ENCODE data around the gene NR4A1.
A peak's percentile ranks its signal among the peaks of the same experiment; 100 is the strongest.

The NR4A1 gene

DNA sequence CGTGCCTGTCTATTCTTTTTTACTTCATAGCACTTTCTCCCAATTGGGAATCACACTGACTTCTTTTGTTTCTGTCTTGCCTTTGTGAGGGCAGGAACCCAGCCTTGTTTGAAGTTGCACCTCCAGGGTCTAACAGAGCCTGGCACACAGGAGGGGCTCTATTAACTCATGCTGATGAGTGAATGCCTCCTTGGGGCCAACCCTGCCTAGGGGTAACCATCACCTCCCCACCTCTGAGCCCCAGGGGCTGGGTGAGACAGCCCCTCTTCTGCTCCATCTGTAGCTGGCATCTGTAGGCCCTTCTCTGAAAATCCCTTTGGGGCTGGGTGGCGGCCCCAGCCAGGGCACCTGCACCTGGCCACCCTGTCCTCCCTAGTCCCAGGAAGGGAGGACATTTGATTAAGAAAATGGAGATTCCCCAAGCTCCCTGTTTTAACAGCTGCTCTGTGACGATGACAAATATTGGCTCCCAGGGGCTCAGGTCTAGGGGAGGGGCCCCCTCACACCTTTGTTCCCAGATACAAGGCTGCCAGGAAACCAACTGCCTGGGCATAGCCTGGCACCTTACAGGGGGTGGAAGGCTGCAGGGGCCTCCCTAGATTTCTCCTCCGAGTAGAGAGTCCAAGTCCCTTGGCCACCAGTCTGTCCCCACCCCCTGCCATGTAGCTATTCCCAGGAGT is 32.7 kb upstream of the NR4A1 start:
- DNase-seq (ENCODE audit: low read depth), result no peak

DNA sequence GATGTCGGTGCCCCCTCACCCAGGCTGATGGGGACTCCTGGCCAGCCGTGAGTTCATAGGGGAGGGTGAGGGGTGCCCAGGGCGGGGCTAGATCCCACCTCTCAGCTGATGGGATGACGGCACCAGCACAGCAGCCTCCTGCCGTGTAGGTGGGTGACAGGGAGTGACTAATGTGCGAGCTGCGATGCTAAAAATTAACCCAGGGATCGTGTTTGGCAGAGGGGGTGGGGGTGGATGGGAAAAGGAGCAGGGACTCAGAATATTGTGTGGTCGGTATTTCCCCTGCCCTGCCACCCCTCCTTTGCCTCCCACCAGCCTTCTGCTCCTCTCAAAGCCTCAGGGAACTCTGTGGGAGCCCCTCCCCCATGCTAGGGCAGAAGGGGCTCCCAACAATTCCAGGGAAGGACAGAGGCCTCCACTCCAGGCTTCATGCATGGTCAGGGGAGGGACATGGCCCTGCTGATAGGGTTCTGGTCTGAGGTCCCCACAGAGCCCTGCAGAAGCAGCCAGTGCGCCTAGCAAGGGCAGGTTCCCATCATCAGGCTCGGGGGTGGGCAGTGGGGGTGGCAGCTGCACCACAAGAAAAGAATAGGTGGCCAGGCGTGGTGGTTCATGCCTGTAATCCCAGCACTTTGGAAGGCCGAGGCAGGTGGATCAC is 32.0 kb upstream of the NR4A1 start:
- no peak for DNase-seq (ENCODE audit: low read depth)

DNA sequence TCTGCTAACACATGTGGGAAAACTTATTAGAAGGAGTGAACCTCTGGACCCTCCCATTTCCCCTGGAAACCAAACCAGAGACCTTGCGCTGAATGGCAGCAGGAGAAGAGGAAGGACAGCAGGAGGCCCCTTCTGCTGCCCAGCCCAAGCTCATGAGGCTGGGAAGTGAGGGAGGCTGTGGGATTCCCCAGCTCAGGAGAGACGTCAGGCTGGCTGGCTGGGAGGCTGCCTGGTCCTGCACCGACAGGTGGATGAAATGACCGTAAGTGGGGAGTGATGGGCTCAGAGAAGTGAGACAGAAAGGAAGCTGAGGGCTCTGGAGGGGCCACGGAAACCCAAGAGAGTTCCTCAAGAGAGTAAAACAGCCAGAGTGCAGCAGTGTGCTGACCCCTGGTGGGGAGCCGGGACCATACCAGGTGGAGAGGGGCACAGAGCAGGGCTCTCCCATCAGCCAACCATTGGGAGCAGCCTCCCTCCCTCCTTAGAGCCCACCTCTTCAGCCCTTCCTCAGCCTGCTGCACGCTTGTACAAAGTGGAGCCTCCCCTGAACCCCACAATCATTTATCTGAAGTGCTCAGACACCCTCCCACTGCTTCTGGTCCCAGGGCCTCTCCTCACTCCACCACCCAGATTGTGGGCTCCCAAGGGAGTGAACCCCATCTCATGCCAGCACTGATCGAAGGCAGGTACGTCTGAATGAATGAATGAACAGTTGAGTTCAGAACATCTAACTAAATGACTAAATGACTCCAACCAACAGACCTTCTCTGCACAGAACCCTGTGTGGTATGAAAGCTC is 30.5 kb upstream of the NR4A1 start:
- DNase-seq (ENCODE audit: low read depth), result no peak

DNA sequence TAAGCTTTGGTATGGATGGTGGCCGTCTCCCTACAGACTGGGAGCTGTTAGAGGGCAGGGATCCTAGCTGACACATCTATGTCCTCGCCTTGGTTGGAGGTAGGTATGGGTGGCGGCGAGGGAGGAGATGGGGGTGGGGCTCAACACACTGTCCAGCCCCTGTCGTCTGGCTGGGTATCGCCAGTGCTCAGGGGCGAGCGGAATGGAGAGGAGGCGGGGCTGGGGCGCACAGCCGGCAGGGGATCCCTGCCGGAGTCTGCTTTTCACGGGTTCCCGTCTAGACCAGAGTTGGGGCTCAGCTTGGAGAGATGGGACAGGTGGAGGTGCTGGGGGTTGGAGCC is 28.4 kb upstream of the NR4A1 start:
- DNase-seq (ENCODE audit: low read depth), result no peak

- no peak for DNase-seq (ENCODE audit: low read depth)
Observed at GRCh38 chr12:52023182-52023975, 27.9 kb upstream of the NR4A1 start.

DNA sequence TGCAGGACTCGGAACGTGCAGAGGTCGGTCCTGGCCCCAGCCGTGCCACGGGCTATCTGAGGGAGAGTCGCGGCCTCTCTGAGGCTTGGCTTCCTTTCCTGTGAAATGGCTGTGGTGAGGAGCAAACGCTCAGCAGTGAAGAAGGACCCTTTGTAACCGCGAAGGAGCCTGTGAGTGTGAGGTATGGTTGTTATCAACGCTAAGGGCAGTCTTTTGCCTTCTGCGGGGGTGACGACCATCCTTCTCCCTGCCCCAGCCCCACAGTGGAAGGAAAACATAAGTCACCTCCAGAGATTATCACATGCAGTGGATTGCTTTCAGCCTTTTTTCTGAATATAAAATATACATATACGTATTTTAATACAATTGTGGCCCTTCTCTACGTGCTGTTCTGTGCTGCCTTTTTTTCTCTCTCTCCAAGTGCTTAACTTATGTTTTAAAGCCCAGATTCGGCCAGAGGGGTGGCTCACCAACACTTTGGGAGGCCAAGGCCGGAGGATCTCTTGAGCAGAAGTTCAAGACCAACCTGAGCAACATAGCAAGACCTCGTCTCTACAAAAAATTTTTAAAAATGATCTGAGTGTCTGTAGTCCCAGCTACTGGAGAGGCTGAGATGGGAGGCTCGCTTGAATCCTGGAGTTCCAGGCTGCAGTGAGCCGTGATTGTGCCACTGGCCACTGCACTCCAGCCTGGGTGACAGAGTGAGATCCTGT is 27.1 kb upstream of the NR4A1 start:
- no peak for DNase-seq (ENCODE audit: low read depth)

DNA sequence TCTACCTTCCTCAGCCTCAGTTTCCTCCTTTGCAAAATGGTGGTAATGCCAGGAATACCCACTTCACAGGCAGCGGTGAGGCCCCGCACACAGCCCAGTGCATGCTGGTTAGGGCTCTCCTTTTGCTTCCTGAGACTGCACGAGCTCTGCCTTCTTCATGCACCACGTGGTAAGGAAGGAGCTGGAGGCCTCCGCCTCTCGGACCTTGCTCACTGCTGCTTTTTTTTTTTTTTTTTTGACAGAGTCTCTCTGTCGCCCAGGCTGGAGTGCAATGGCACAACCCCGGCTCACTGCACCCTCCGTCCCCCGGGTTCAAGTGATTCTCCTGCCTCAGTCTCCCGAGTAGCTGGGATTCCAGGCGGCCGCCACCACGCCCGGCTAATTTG is 26.4 kb upstream of the NR4A1 start:
- DNase-seq (ENCODE audit: low read depth), result no peak

- DNase-seq (ENCODE audit: low read depth), result no peak
Observed at GRCh38 chr12:52026263-52026662, 25.0 kb upstream of the NR4A1 start.

- no peak for DNase-seq (ENCODE audit: low read depth)
Observed at GRCh38 chr12:52027085-52027843, 24.0 kb upstream of the NR4A1 start.

DNA sequence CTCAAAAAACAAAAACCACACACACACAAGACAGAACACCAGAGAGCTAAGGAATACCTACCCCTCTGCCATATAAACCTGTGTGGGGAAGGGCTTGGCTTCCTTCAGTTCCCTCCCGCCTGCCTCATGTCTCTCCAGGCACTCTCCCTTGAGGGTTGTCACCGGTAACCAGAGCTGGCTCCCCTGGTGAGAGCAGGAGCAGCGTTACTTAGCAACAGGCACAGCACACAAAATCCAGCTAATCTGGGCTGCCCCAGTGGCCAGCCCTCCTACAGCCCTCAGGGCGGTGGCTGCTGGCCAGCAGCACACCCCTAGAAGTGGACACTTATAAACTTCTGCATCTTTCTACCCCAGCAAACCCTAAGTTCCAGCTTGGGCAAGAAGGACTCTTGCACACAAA is 21.6 kb upstream of the NR4A1 start:
- DNase-seq (ENCODE audit: low read depth), result no peak

- no peak for DNase-seq (ENCODE audit: low read depth)
Observed at GRCh38 chr12:52032446-52032803, 18.8 kb upstream of the NR4A1 start.

DNA sequence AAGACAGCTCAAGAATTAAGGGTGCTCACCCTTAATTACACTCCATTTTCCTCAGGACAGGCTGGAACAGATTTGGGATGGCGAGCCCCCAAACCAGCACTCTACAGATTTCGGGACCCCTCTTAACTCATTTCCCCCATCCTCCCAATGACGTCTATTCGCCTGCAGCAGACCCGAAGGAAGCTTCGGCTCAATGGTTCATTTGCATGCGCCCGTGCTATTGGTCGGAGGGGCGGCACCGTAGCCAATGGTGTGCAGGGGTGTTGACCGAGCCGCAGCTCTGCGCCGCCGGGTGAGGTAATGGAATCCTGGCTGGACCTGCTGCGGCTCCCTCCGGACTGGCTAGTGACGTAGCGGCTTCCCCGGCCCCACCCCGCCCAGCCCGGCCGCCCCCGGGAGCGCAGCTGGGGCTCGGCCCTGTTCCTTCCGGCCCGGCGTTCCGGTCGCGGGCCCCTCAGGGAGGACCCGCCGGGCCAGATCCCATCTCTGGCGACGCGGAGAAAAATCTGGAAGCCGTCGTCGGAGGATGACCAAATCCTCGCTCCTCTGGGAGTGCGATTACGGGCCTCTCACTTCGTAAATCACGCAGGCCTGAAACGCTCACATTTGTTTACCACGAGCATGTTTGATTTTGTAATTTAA is 18.3 kb upstream of the NR4A1 start:
- DNase-seq (ENCODE audit: low read depth), result peak; percentile 75

DNA sequence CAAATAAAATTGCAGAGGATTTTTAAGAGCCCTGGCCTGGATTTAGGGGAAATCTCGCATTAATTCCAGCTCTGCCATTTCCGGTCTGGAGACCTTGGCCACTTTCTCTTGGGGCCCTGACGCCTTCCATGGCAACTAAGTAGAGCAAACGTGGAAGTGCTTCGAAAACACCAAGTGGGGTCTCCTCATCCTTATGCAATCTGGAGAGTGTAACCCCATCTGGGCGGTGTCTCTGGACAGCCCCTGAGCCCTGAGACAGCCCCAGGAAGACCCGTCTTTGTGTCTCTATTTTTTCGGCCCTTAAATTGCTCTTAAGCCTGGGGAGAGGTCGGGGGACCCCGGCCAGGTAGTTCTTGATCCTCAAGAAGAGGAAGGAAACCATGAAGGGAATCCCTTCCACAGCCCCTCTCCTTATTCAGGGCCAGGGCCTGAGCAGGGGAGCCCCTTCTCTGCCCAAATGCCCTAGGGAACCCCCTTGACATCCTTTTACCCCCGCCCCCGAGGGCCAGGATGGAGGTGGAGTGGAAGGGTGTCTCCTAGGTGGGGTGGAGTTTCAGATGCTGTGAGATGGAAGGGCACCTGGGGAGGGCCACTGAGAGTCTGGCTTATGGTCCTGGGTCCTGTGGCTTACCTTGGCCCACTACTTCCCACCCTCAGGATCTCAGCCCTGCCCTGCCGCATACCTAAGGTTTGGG is 17.6 kb upstream of the NR4A1 start:
- DNase-seq (ENCODE audit: low read depth), result no peak

- no peak for DNase-seq (ENCODE audit: low read depth)
Observed at GRCh38 chr12:52035190-52035589, 16.1 kb upstream of the NR4A1 start.

DNA sequence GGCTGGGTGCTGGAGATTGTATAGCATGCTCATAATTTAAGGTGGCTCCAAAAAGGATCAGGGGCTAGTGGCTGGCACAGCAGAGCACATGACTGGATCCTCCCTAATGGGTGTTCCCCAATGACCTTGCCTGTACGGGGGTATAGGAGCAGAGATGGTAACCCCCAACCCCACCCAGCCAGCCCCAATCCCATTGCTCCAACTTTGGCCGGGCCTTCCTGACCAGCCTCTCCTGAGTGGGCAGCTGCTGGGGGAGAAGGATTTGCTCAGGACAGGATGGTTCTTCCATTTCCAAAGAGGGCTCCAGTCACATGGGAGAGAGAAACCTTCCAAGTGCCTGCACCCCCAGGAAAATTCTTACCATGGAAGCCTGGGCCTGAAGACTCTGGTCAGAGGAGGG is 15.3 kb upstream of the NR4A1 start:
- DNase-seq (ENCODE audit: low read depth), result no peak

GRCh38 chr12:52036587-52037171 is 14.6 kb upstream of the NR4A1 start:
- DNase-seq (ENCODE audit: low read depth), result no peak

- no peak for DNase-seq (ENCODE audit: low read depth)
Observed at GRCh38 chr12:52037248-52037861, 13.9 kb upstream of the NR4A1 start.

GRCh38 chr12:52038447-52038846 is 12.8 kb upstream of the NR4A1 start:
- DNase-seq (ENCODE audit: low read depth), result no peak

DNA sequence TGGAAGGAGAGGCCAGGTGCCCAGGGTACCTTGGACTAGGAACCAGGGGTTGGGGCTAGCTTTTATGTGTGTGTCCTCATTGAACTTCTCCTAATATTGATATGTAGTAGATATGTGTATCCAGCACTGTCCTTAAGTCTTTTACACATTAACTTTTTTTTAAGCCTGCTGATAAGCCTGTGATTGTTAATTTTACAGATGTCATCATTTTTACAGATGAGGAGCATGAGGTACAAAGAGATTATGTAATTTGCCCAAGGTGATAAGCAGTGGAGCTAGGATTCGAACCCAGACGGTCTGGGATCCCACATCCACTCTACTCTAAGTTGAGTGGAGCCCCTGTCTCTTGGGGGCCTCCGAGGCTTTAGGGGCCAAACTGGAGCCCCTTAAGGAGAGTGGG is 10.2 kb upstream of the NR4A1 start:
- DNase-seq (ENCODE audit: low read depth), result no peak
